Measurements from ENCODE around the gene FBXO42.

DNA sequence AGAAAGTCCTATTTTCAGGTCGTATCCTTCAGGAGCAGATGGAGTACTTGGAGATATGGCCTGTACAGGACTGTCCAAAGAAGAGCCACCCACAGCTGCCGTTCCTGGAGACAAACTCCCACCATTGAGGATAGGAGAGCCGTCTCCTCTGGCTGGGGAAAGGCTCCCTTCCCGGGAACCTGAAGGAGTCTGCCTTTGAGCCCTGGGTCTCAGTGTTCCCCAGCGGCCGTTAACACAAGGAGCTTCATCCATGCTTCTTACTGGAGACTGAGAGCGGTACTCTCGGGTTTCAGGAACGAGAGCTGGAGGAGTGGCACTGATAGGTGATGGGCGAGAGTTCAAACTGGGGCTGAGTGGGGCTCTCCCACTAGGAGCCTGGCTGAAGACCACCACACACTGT, 100.9 kb downstream of the FBXO42 start:
- TF ChIP-seq, protein P1, sequence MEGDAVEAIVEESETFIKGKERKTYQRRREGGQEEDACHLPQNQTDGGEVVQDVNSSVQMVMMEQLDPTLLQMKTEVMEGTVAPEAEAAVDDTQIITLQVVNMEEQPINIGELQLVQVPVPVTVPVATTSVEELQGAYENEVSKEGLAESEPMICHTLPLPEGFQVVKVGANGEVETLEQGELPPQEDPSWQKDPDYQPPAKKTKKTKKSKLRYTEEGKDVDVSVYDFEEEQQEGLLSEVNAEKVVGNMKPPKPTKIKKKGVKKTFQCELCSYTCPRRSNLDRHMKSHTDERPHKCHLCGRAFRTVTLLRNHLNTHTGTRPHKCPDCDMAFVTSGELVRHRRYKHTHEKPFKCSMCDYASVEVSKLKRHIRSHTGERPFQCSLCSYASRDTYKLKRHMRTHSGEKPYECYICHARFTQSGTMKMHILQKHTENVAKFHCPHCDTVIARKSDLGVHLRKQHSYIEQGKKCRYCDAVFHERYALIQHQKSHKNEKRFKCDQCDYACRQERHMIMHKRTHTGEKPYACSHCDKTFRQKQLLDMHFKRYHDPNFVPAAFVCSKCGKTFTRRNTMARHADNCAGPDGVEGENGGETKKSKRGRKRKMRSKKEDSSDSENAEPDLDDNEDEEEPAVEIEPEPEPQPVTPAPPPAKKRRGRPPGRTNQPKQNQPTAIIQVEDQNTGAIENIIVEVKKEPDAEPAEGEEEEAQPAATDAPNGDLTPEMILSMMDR (IDR thresholded peaks at IDR 0.05), result no peak
- no peak for TF ChIP-seq POLR2A (IDR thresholded peaks at IDR 0.05)
